MM.1S (cell line): ENCODE data around the gene TRMT1L.
A peak's percentile ranks its signal among the peaks of the same experiment; 100 is the strongest.

Experiments used
- DNase-seq: peaks from one replicate; pipeline ENCODE4 v3.0.0-alpha.2; 2015
- H2AFZ ChIP-seq: fragments of 300-600 bp; sonication (generic); 2 replicates; pipeline ENCODE4 v1.6.0; 2016; ENCODE audit warnings: antibody characterized with exemption, low read length
- H3F3A ChIP-seq: fragments of 300-600 bp; sonication (generic); 2 replicates; pipeline ENCODE4 v1.6.1; 2016; ENCODE audit warnings: mild to moderate bottlenecking, antibody characterized with exemption, low read length, moderate library complexity, mixed read lengths; ENCODE audit not compliant: insufficient read depth
- H3K27ac ChIP-seq: fragments of 300-600 bp; sonication (generic); 2 replicates; pipeline ENCODE4 v1.5.1; 2016; ENCODE audit warnings: mild to moderate bottlenecking, low read length
- H3K27me3 ChIP-seq: fragments of 300-600 bp; sonication (generic); replicated peaks from 2 replicates; pipeline ENCODE4 v1.6.0; 2016; ENCODE audit warnings: low read length; ENCODE audit not compliant: insufficient read depth
- H3K36me3 ChIP-seq: fragments of 300-600 bp; sonication (generic); replicated peaks from 2 replicates; pipeline ENCODE4 v1.6.1; 2016; ENCODE audit warnings: mild to moderate bottlenecking, low read length, mixed read lengths; ENCODE audit not compliant: insufficient read depth
- H3K4me1 ChIP-seq: fragments of 300-600 bp; sonication (generic); 2 replicates; pipeline ENCODE4 v1.6.1; 2016; ENCODE audit warnings: low read length, mixed read lengths
- H3K4me2 ChIP-seq: fragments of 300-600 bp; sonication (generic); 2 replicates; pipeline ENCODE4 v1.6.0; 2016; ENCODE audit warnings: low read depth, low read length
- H3K4me3 ChIP-seq: fragments of 300-600 bp; sonication (generic); 2 replicates; pipeline ENCODE4 v1.5.1; 2016; ENCODE audit warnings: low read length, mixed read lengths
- H3K79me2 ChIP-seq: fragments of 300-600 bp; sonication (generic); 2 replicates; pipeline ENCODE4 v1.6.1; 2016; ENCODE audit warnings: mixed run types, low read length, mixed read lengths
- H3K9ac ChIP-seq: fragments of 300-600 bp; sonication (generic); 2 replicates; pipeline ENCODE4 v1.6.1; 2016; ENCODE audit warnings: low read length, mixed read lengths
- H3K9me2 ChIP-seq: fragments of 300-600 bp; sonication (generic); replicated peaks from 2 replicates; pipeline ENCODE4 v1.6.1; 2016; ENCODE audit warnings: mild to moderate bottlenecking, low read length, mixed read lengths; ENCODE audit not compliant: insufficient read depth
- H3K9me3 ChIP-seq: fragments of 300-600 bp; sonication (generic); replicated peaks from 2 replicates; pipeline ENCODE4 v1.6.1; 2016; ENCODE audit warnings: mild to moderate bottlenecking, low read length, mixed read lengths; ENCODE audit not compliant: insufficient read depth
- H4K20me1 ChIP-seq: fragments of 300-600 bp; sonication (generic); 2 replicates; pipeline ENCODE4 v1.6.1; 2016; ENCODE audit warnings: mild to moderate bottlenecking, low read length, moderate library complexity, mixed read lengths; ENCODE audit not compliant: insufficient read depth
- CTCF ChIP-seq: fragments of 300-600 bp; sonication (generic); IDR thresholded peaks from 2 replicates; pipeline ENCODE4 v1.5.1; 2016; ENCODE audit warnings: antibody characterized with exemption, low read length, mixed read lengths
- EZH2 ChIP-seq: fragments of 300-600 bp; sonication (generic); optimal IDR thresholded peaks from 2 replicates; pipeline ENCODE3; 2017; ENCODE audit warnings: low read depth, mild to moderate bottlenecking, antibody characterized with exemption, low read length, mixed read lengths
- EZH2phosphoT487 ChIP-seq: fragments of 300-600 bp; sonication (generic); IDR thresholded peaks from 2 replicates; pipeline ENCODE4 v1.6.1; 2018; ENCODE audit warnings: antibody characterized with exemption, low read length

Gene TRMT1L

GRCh38 chr1:185157599-185158412 lies 1.1 kb upstream of the TRMT1L start:
- no peaks in the 10 kb centered on the region for H4K20me1 ChIP-seq
- H3K4me3 ChIP-seq: peak overlapping the region; percentile 87
- peak; percentile 34 for DNase-seq
- H3K4me1 ChIP-seq: peaks cover 48% of the 10 kb centered on the region
- no peaks in the 10 kb centered on the region for H3K9me2 ChIP-seq
- H3F3A ChIP-seq: peaks cover 27% of the 10 kb centered on the region
- peak overlapping the region; percentile 91 for H3K9ac ChIP-seq
- TF ChIP-seq EZH2phosphoT487: no peak
- TF ChIP-seq CTCF: no peak
- no peak for TF ChIP-seq EZH2
- no peaks in the 10 kb centered on the region for H3K36me3 ChIP-seq
- H3K4me2 ChIP-seq: peak overlapping the region; percentile 79
- H3K9me3 ChIP-seq: no peaks in the 10 kb centered on the region
- peaks cover 42% of the 10 kb centered on the region for H3K79me2 ChIP-seq
- peak overlapping the region; percentile 52 for H2AFZ ChIP-seq
- no peaks in the 10 kb centered on the region for H3K27me3 ChIP-seq
- peak overlapping the region; percentile 74; the same call in 1 of the 2 replicates for H3K27ac ChIP-seq

DNA sequence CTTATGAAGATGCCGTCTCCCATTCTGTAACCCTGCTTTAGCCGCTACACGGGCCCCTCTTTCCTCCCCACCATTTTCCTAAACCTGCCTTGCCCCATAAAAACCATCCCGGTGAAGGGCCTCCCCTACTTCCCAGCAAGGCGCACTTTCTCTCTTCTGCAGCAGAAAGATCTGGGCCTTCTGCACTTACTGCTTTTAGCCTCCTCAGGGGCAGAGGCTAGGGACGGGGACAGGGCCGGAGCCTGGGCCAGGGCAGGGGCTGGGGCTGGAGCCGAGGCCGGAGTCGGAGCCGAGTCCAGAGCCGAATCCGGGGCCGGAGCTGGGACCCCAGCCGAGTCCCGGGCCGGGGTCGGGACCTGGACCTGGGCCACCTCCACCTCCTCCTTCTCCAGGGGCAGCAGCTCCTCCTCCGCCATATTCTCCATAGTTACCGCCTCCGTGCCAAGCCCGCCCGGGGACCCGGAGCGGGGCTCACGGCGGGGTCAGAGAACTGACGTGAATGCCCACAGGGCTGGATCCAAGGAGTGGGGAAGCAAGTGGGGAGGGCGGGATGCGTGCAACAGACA lies 382 bp downstream of the TRMT1L start:
- H3K36me3 ChIP-seq: no peaks in the 10 kb centered on the region
- peak; percentile 46 for DNase-seq
- peak overlapping the region; percentile 81 for H3K4me2 ChIP-seq
- H4K20me1 ChIP-seq: no peaks in the 10 kb centered on the region
- H2AFZ ChIP-seq: peak overlapping the region; percentile 89
- H3K79me2 ChIP-seq: peaks cover 42% of the 10 kb centered on the region
- peak overlapping the region; percentile 91 for H3K9ac ChIP-seq
- H3K4me1 ChIP-seq: peaks cover 37% of the 10 kb centered on the region
- no peaks in the 10 kb centered on the region for H3K27me3 ChIP-seq
- H3K9me3 ChIP-seq: no peaks in the 10 kb centered on the region
- peak overlapping the region; percentile 74 for H3K27ac ChIP-seq
- peaks cover 20% of the 10 kb centered on the region for H3F3A ChIP-seq
- TF ChIP-seq EZH2 (no peak), EZH2phosphoT487 (no peak), CTCF (no peak)
- H3K9me2 ChIP-seq: no peaks in the 10 kb centered on the region
- peak overlapping the region; percentile 87 for H3K4me3 ChIP-seq

GRCh38 chr1:185155600-185156287 lies 1.0 kb downstream of the TRMT1L start:
- Histone ChIP-seq H3K9me3 (no peaks in the 10 kb centered on the region), H3K9ac (peak overlapping the region; percentile 91), H2AFZ (peak overlapping the region; percentile 89), H3K36me3 (no peaks in the 10 kb centered on the region), H3K9me2 (no peaks in the 10 kb centered on the region), H4K20me1 (no peaks in the 10 kb centered on the region), H3K27ac (peak overlapping the region; percentile 74; the same call in 1 of the 2 replicates), H3K4me2 (peak overlapping the region; percentile 81), H3K4me3 (peak overlapping the region; percentile 87), H3K27me3 (no peaks in the 10 kb centered on the region), H3K4me1 (peaks cover 31% of the 10 kb centered on the region), H3F3A (peaks cover 14% of the 10 kb centered on the region), H3K79me2 (peaks cover 42% of the 10 kb centered on the region)
- no peak for TF ChIP-seq EZH2phosphoT487
- no peak for TF ChIP-seq EZH2
- no peak for TF ChIP-seq CTCF
- DNase-seq: peak; percentile 51
